HG02588 (cell line): Measurements from ENCODE around the gene C11orf86.

Experiments
- ATAC-seq: cut with Tn5 transposase; IDR thresholded peaks from one replicate; pipeline ENCODE4 v1.9.1; 2021; ENCODE audit warnings: mild to moderate bottlenecking, moderate library complexity; ENCODE audit not compliant: unreplicated experiment

C11orf86 gene

DNA sequence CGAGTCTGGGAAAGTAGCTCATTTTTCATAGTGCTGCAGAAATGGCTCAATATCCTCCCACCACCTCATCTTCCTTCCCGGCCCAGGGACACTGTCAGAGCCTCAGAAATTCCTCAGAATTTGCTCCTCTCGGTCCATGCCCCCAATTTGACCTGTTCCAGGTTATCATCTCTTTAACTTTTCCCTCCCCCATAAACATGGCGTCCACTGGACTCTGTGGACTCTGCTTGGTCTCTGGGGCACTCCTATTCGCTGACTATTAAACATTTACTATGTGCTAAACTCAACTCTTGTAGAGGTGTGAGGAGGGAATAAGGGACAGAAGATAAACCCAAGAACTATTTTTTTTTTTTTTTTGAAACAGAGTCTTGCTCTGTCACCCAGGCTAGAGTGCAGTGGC, 8.8 kb upstream of the C11orf86 start:
- no peak for ATAC-seq

DNA sequence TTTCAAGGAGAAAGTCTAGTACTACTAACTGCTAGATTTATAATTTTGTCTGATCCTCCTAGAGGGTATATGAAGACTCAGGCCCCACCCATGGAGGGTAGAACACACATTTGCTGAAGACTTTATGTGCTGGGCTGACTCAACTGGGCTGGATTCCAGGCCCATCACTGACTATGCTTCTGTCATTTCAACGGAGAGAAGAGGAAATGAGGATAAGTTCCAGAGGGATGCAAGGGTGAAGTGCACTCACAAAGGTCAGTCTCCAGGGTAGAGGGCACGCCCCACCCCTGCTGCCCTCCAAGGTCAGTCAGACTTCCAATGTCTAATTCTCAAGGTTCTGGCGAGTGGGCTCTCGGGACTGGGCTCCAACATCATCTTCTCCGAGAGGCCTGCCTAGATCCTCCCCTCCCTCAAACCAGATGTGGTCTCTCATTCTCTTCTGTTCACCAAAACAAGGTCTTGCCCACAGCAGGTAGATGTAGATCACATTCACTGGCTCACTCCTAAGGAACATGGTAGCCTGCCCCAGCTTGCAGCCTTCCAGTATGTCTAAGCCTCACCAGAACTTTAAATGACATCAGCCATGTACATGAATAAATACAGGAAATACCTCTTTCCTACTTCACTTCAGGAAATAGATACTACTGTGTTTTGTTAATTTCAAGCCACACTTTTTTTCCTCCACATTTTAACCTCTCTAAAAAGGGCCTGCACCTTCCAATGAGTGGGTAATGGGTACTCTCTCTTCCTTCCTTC, 7.3 kb upstream of the C11orf86 start:
- ATAC-seq, result no peak

DNA sequence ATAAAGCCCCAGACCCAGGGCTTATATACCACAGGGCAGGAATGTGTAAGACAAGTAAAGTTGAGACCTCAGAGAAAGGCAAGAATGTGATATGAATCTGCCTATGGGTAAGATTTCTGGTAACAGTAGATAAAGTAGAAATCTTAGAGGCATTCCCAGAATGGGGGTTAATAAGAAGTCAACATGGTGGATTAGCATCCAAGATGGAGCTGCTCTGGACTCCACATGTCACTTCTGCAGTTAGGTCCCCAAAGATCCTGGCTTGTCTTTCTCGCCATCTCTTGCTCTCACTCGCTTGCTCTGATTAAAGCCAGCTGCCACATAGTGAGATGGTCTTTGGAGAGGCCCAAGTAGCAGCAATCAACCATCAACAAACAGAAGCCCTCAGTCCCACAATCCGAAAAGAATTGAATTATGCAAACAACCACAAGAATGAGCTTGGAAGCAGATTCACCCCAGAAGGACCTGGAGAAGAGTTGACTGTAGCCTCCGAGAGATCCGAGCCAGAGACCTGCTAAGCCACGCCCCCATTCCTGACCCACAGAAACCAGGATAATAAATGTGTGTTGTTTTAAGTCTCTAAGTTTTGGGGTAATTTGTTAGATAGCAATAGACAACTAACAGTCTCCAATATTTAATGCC, 5.4 kb upstream of the C11orf86 start:
- ATAC-seq, result no peak

DNA sequence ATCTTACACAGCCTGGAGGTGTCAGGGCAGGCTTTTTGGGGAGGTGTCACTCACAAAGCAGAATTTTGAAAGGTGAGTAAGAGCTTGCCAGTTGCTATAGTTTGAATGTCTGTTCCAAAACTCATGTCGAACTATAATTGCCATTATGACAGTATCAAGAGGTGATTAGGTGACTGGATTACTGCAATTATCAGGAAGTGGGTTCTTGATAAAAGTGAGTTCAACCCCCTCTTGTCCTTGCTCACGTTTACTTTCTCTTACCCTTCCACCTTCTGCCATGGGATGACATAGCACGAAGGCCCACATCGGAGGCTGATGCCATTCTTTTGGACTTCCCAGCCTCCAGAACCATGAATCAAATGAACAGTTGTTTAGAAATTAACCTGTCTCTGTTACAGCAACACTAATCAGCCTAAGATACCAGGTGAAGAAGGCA, 4.7 kb upstream of the C11orf86 start:
- ATAC-seq, result no peak

DNA sequence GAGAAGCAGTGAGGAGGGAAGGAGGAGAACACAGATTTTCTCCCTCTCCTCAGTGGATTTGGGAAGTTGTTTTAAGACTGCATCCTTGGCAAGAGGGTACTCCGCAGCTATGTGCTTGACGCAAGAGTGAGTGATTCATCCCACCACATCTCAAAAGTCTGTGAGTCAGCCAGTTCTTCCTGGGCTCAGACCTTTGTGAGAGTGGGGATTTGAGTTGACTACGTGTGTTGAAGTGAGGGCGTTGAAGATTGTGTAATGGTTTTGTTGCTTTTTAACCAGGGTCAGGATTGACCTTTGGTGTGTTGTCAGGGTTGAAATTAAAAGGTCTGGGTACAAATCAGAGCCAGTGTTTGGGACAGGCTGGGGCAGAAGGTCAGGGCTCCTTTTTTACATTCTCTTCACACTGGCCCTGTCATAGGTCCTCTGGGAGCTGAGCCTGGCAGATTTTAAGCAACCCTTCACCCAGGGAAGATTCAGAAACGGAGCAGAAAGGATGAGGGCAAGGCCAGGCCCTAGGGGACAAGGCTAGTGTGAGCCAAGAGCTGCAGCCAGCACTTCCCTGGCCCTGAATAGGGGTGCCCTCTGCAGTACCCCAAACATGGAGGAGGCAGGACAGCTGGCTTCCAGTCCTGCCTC, 4.2 kb upstream of the C11orf86 start:
- ATAC-seq, result no peak

DNA sequence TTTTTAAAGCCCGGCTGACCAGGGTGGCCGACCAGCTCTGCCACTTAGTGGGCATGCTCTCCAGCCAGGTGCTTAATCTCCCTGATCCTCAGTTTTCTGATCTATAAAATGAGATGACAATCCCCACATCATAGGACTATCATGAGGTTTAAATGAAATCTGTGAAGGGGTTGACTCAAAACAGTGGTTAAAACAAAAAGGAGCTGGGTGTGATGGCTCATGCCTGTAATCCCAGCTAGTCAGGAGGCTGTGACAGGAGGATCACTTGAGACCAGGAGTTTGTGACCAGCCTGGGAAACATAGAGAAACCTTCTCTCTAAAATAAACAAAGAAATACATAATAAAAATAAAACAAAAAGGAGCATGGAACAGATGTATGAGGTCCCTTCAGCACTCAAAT, 3.6 kb upstream of the C11orf86 start:
- no peak for ATAC-seq

DNA sequence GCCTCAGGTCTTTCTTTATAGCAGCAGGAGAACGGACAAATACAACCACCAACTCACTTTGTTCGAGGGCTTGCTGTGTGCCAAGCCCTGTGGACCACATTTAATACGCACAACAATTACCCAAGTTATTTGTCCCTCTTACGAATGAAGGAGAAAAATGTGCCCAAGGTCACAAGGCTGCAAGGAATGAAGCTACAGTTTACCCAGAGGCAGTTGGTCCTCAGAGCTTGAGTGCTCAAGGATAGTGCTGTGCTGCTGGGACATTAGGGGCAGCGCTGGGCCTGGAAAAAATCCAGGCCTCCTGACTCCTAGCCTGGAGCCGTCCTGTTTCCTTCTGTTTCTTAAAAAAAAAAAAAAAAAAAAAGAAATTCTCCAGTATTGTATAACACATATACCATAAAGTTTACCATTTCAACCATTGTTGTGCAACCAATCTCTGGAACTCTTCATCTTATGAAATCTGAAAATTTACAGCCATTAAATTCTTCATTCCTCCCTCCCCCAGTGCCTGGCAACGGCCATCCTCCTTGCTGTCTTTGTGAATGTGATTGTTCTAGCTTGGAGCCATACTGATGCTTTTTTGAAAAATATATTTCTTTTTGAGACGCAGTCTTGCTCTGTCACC, 1.0 kb upstream of the C11orf86 start:
- ATAC-seq, result no peak

DNA sequence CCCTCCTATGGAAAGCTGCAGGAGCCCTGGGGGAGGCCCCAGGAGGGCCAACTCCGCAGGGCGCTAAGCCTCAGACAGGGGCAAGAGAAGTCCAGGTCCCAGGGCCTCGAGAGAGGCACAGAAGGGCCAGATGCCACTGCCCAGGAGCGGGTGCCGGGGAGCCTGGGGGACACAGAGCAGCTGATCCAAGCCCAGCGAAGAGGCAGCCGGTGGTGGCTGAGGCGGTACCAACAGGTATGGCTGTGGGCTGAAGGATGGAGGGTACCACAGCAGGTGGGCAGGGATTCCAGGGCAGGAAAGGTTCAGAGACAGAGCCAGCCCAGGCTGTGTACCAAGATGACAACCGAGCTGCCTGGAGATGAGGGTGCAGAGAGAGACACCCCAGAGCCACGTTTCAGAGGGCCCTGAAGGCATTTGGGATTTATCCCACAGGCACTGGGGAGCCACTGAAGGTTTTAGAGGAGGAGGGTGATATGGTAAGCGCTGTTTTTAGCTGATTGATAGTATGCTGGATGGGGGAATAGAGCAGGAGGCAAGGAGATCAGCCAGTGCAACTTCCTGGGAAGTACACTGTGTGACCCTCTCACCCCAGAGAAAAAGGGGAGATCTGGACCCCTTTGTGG, 412 bp downstream of the C11orf86 start:
- no peak for ATAC-seq

DNA sequence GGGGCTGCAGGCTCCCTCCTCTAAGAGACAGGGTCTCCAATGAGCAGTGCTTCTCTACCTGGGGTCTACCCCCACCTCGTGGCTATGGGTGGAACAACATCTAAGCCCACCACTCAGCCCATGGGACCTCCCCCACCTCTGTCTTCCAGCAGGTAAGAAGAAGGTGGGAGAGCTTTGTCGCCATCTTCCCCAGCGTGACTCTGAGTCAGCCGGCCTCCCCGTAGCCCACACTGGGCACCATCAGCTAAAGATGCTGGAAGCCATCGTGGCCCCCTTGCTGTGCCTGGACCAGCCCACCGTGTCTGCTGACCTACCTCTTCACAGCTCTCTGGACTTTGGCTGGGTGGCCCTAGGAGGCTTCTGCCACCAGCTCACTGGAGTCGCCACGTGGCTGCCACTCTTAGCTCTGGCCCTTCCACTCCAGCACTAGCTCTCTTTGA, 944 bp downstream of the C11orf86 start:
- no peak for ATAC-seq

DNA sequence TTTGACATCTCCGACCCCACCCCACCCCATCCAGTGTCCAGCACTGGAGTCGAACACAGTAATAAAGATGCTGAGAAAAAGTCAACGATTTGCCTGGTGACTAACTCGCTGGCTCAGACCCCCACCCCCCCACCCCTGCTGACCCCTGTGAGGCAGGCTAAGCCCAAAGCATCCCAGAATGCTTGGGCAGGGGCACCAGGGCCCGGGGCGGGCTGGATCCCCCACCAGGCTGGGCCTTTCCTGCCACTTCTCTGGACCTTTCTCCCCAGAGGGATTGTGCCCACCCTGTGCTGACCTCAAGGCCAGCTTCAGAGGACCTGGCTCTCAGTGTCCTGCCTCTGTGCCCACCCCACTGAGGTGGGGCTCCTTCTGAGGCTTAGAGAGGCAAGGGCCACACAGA, 1.8 kb downstream of the C11orf86 start:
- no peak for ATAC-seq

DNA sequence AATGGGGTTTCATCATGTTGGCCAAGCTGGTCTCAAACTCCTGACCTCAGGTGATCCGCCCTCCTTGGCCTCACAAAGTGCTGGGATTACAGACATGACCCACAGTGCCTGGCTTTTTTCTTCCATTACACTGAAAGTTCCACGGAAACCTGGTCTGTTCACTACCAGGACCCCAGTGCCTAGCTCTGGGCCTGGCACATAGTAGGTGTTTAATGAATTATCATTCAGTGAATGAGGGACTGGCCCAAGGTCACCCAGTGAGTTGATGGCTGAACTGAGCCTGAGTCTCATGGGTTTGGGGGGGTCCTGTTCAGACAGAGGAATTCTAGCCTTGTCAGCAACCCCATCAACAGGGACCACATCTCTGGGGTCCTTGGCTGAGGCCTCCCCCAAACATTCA, 3.1 kb downstream of the C11orf86 start:
- ATAC-seq, result no peak

DNA sequence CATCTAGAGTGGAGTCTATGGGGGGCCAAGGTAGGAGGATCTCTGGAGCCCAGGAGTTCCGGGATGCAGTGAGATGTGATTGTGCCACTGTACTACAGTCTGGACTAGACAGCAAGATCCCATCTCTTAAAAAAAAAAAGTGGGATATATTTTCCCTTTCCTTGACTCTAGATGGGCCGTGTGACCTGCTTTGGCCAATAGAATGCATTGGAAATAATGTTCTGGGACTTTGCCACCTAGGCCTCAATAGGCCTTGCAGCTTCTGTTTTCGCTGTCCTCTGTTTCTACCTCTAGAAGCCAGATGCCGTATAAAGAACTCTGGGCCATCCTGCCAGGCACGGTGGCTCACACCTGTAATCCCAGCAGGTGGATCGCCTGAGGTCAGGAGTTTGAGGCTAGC, 3.6 kb downstream of the C11orf86 start:
- ATAC-seq, result no peak

DNA sequence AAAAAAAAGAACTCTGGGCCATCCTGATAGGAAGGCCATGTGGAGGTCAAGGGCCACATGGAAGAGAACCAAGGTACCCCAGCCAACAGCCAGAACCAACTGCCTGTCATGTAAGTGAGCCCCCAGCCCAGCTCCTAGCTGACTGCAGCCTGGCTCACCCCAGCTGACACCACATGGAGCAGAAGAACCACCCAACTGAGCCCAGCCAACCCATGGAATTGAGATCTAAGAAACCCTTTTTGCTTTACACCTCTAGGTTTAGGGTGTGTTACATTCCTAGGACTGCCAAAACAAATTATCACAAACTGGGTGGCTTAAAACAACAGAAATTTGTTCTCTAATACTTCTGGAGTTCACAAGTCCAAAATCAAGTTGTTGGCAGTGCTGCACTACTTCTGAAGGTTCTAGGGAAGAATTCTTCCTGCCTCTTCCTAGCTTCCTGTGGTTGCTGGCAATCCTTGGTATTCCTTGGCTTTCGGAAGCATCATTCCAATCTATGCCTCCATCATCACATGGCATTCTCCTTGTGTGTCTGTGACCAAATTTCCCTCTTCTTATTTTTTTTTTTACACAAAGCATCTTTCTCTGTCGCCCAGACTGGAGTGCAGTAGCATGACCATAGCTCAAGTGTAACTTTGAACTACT, 4.4 kb downstream of the C11orf86 start:
- ATAC-seq, result no peak

DNA sequence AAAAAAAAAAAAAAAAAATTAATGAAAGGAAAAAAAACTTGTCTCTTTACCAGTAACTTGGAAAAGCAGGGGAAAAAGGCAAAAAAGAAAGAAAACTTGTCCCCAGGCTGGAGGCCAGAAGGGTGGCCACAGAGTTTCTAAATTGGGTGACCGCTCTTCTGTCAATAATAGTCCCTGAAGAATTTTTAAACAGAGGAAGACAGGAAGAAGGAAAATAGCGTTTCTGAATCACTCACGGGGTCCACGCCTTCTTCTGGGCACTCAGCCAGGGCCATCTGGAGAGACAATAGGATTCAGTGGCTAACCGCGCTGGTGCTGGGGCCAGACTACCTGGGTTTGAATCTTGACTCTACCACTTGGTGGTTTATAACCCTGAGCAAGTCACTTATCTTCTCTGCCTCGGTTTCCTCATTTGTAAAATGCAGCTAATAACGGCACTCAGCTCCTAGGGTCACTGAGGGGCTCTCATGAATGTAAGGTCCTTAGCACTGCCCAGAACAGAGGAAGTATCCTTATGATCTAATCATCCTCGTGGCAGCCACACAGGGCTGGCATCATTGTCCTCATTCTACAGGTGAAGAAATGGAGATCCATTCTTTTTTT, 7.0 kb downstream of the C11orf86 start:
- no peak for ATAC-seq

DNA sequence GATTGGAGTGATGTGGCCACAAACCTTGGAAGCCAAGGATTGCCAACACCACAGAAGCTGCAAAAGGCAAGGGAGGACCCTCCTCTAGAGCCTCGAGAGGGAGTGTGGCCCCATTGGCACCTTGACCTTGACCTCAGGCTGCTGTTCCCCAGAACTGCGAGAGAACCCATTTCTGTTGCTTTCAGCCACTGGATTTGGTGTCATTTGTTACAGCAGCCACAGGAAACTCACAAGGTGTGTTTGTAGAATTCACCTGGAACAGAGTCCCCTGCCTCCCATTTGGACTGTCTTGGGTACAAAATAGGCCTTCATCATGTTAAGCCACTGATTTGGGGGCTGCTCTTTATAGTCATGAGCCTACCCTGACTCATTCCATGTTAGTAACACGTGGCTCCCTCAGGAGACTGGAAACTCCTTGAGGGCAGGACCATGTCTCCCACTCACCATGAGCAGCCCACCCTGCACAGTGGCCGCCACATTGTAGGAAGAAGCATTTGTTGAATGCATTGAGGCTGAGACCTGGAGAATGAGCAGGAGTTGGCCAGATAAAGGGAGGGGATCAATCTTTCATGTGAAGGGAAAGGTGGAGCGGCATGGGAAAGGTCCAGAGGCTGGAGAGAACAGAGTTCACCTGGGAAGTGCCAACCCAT, 8.3 kb downstream of the C11orf86 start:
- no peak for ATAC-seq

DNA sequence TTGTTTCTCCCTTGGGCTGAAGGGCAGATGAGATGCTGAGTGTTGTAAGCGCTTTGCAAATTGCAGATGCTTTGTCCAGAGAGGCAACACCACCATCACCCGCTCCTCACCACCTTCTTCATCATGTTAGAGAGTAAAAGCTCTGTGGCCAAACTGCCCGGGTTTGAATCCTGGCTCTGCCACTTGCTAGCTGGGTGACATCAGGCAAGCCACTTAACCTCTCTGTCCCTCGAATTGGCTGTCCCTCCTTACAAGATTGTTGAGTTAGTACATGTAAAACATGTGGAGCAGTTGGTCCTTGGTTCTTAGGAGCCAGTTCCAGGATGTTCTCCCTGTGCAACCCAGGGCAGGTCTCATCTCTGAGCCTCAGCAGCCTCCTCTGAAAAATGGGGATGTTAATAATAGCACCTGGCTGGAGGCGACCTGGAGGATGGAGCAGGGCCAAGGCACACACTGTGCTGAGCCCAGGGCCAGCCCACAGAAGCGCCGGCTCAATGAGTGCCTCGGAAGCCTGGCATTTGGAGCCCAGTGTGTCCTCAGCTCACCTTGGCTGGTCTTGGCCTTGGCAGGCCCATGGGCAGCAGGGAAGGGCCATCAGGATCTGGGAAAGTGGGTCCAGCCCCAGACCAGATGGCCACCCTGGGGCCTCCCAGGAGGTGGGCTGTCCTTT, 10.5 kb downstream of the C11orf86 start:
- ATAC-seq, result no peak

DNA sequence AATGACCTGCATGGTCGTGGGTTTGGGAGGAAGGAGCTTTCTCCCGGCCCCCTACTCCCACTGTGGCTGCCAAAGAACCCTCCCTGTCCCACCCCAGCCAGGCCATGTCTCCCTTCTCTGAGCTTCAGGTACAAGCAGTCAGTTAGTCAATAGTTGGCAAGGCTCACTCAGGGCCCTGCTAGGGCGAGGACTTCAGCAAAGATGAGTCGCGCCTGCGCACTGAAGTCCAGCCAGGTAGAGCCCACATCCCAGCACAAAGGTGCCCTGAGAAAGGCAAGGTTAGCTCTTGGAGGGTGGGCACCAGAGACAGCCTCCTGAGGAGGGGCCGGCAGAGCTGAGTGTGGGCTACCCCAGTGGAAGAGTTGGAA, 11.1 kb downstream of the C11orf86 start:
- ATAC-seq, result no peak

DNA sequence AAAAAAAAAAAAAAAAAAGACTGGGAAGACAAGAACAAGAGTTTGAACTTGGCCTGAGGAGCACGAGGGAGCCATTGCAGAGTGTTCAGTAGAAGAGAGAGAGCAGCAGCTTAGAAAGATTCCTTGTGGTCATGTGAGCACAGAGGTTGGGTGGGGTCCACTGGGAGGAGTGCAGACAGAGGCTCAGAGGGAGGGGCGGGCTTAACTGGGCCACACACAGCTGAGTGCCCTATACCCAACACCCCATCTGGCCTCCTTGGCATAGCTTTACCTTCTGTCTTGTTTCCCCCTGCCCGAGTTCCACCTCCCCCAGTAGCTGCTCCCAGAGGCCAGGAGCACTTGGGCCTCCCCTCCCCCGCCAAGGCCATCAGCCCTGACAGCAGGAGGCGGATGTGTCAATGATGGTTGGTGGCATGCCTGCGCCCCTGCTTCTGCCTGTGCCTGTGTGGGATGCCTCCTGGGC, 12.1 kb downstream of the C11orf86 start:
- no peak for ATAC-seq

DNA sequence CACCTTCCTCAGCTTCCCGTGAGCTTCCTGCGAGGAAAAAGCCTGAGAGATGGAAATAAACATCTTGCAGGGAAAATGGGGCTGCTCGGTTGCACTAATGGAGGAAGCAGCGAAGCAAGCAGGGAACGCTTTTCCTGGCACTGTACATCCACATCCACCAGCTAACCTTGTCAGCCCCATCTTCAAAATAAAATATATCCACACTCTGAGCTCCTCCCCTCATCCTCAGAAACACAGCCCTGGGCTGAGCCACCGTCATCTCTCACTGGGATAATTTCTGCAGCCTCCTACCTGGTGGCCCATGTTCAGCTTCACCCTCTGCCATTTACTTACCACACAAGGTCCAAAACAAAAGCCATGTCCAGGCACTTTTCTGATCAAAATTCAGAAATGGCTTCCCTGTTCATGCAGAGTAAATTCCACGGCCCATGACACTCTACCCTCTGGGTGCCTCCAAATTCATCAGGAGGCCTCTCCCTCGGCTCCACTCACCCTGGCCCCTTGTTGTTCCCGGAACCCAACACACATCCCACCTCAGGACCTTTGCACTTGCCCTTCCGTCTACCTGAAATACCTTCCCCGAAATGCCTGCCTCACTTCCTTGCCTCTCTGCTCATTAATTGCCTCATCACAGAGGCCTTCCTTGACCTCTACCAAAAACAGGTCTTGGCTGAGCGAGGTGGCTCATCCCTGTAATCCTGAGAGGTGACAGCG, 13.0 kb downstream of the C11orf86 start:
- ATAC-seq, result no peak
